GM18508 (cell line): ENCODE measurements around the gene NUDT21.
"Not testable (repeated sequence)": the region's sequence is repeated elsewhere in the genome, so short reads cannot be mapped to it uniquely, and the experiment has no call there.

Experiments
- ATAC-seq: cut with Tn5 transposase; IDR thresholded peaks from one replicate; pipeline ENCODE4 v1.9.1; 2021; ENCODE audit warnings: moderate number of reproducible peaks; ENCODE audit not compliant: insufficient read depth, unreplicated experiment

The NUDT21 gene

GRCh38 chr16:56450986-56451752 is at the start of gene NUDT21, which contains the start of gene OGFOD1:
Gene NUDT21, minus strand, starts transcription at chr16:56451332. Its CDS starts 130 bp downstream, at chr16:56451202.
Gene OGFOD1, plus strand, starts transcription at chr16:56451554. Its CDS starts 59 bp downstream, at chr16:56451613.
- ATAC-seq, result peak; percentile 93

GRCh38 chr16:56493815-56494214 is 42.7 kb upstream of the NUDT21 start:
- ATAC-seq, result no peak

GRCh38 chr16:56493126-56493525 is 42.0 kb upstream of the NUDT21 start:
- no peak for ATAC-seq

- ATAC-seq, result no peak
These were observed 40.6 kb upstream of the NUDT21 start for GRCh38 chr16:56491657-56492261.

- not testable (repeated sequence) for ATAC-seq
These were observed 37.7 kb upstream of the NUDT21 start for GRCh38 chr16:56488868-56489267.

- no peak for ATAC-seq
These were observed 36.9 kb upstream of the NUDT21 start for GRCh38 chr16:56488035-56488434.

GRCh38 chr16:56483394-56483793 is 32.3 kb upstream of the NUDT21 start:
- no peak for ATAC-seq

GRCh38 chr16:56482683-56483236 is 31.6 kb upstream of the NUDT21 start:
- no peak for ATAC-seq

- no peak for ATAC-seq
These were observed 30.5 kb upstream of the NUDT21 start for GRCh38 chr16:56481468-56482122.

- ATAC-seq, result no peak
These were observed 29.8 kb upstream of the NUDT21 start for GRCh38 chr16:56480776-56481467.

GRCh38 chr16:56479469-56479868 is 28.3 kb upstream of the NUDT21 start:
- no peak for ATAC-seq

- ATAC-seq, result no peak
These were observed 27.3 kb upstream of the NUDT21 start for GRCh38 chr16:56478281-56479049.

- no peak for ATAC-seq
These were observed 26.2 kb upstream of the NUDT21 start for GRCh38 chr16:56477096-56477878.

GRCh38 chr16:56475201-56475600 is 24.1 kb upstream of the NUDT21 start:
- ATAC-seq, result no peak

- ATAC-seq, result no peak
These were observed 19.5 kb upstream of the NUDT21 start for GRCh38 chr16:56470666-56471065.

GRCh38 chr16:56470232-56470631 is 19.1 kb upstream of the NUDT21 start:
- ATAC-seq, result no peak

- no peak for ATAC-seq
These were observed 18.6 kb upstream of the NUDT21 start for GRCh38 chr16:56469748-56470147.

- ATAC-seq, result no peak
These were observed 17.7 kb upstream of the NUDT21 start for GRCh38 chr16:56468800-56469199.

- ATAC-seq, result no peak
These were observed 15.2 kb upstream of the NUDT21 start for GRCh38 chr16:56466344-56466743.
